ENCODE measurements around the gene TUBE1.

DNA sequence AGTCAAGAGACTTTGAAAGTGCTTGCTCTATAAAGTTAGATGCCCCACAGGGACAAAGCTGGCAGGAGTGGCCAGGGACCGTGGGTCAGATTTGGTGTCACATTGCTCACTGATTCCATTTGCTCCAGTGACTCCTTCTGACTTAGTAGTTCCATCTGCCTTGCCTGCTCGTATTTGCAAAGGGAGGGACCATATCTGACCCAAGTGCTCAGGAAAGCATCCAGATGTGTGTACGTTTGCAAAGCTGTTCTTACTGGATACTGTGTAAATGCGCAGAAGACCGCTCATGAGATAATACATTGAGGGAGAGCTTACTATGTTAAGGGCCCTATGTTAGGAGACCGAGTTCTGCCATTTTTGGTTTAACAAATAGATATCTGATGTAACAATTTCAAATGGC lies 54.6 kb downstream of the TUBE1 start:
- TF ChIP-seq, protein P1, sequence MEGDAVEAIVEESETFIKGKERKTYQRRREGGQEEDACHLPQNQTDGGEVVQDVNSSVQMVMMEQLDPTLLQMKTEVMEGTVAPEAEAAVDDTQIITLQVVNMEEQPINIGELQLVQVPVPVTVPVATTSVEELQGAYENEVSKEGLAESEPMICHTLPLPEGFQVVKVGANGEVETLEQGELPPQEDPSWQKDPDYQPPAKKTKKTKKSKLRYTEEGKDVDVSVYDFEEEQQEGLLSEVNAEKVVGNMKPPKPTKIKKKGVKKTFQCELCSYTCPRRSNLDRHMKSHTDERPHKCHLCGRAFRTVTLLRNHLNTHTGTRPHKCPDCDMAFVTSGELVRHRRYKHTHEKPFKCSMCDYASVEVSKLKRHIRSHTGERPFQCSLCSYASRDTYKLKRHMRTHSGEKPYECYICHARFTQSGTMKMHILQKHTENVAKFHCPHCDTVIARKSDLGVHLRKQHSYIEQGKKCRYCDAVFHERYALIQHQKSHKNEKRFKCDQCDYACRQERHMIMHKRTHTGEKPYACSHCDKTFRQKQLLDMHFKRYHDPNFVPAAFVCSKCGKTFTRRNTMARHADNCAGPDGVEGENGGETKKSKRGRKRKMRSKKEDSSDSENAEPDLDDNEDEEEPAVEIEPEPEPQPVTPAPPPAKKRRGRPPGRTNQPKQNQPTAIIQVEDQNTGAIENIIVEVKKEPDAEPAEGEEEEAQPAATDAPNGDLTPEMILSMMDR (IDR thresholded peaks at IDR 0.05; ENCODE audit: low read length) = no peak
- TF ChIP-seq EZH2 (optimal IDR thresholded peaks at IDR 0.05; ENCODE audit: low read depth, low read length) = no peak
